NCI-H2107 (cell line): ENCODE measurements around the gene ZGLP1.

Source experiments
- DNase-seq: peaks from one replicate; lab custom pipeline; 2025; lab: John Stamatoyannopoulos, UW

The ZGLP1 gene

DNA sequence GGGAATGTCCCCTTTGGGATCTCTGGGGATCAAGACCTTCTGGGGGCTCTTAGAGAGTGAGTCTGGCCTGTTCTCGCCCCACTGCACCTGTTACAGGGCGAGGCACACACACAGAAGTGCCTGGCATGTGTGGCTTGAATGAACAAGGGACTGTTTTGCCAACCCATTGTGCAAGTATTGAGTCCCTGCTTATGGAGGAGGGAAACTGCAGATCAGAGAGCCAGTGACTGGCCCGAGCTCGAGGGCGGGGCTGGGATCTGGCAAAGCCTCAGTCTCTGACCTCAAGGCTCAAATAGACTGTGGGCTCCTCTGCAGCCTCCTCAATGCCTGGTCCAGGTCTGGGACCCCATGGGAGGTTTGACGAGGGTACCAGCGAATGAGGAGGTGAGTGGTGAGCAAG is 18.2 kb upstream of the ZGLP1 start:
- no peak for DNase-seq

DNA sequence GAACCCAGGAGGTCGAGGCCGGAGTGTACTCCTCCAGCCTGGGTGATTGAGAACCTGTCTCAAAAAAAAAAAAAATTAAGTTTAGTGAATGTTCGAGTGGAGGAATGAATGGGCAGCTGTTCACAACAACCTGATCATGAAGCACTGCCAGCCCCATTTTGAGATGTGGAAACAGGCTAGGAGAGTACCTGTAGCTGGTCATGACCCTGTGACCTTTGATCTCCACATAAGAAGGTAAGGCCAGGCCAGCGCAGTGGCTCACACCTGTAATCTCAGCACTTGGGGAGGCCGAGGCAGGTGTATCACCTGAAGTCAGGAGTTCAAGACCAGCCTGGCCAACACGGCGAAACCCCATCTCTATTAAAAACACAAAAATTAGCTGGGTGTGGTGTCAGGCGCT is 16.1 kb upstream of the ZGLP1 start:
- no peak for DNase-seq

DNA sequence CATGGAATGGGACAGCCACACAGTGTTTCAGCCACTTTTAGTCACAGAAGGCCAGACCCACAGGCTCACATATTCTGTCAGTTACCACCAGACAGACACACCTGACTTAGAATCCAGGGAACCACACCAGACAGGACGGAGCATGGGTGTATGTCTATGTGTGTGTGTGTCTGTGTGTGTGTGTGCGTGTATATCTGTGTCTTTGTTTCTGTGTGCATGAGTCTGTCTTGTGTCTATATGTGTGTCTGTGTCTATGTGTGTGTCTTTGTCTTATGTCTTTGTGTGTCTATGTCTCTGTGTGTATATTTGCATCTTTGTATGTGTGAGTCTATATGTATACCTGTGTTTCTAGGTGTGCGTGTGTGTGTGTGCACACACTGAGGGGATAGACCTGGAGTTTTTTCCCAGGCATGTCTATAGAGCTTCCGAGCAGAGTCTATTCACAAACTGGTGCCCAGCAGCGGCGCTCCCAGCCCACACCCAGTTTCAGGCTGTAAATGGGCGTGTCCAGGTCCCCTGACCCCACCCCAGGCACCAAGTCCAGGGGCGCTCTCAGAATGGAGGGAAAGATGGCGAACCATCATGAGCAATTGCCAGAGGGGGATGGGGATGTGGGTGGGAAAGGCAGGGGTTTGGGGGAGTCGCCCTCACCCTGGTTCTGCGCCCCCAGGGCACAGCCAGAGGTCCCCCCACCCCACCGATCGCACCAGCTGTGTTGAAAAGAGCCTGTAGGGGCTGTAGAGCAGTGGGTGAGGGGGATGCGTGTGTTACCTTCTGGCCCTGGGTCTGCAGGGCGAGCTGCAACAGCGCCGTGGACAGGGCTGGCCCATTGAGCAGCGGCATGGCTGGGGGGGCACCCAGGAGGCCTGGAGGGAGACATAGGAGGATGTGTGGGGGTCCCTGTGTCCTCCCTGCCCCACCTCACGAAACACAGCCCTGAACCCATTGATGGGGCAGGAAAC is 12.5 kb upstream of the ZGLP1 start:
- no peak for DNase-seq

DNA sequence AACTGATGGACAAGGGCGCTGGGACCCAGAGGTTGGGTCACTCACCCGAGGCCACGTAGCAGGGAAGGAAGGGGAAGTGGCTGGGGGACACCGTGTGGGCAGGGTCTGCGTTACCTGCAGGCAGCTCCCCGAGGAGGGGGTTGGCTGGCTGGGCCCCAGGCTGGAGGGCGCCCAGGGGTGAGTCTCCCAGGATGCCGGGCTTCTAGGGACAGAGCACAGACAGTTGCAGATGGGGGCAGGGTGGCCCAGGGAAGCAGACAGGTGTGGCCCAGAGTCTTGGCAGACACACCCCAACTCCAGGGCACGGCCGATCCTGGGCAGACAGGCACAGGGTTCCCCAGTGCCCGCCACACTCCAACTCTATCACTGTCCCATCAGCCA is 11.8 kb upstream of the ZGLP1 start:
- DNase-seq: no peak

DNA sequence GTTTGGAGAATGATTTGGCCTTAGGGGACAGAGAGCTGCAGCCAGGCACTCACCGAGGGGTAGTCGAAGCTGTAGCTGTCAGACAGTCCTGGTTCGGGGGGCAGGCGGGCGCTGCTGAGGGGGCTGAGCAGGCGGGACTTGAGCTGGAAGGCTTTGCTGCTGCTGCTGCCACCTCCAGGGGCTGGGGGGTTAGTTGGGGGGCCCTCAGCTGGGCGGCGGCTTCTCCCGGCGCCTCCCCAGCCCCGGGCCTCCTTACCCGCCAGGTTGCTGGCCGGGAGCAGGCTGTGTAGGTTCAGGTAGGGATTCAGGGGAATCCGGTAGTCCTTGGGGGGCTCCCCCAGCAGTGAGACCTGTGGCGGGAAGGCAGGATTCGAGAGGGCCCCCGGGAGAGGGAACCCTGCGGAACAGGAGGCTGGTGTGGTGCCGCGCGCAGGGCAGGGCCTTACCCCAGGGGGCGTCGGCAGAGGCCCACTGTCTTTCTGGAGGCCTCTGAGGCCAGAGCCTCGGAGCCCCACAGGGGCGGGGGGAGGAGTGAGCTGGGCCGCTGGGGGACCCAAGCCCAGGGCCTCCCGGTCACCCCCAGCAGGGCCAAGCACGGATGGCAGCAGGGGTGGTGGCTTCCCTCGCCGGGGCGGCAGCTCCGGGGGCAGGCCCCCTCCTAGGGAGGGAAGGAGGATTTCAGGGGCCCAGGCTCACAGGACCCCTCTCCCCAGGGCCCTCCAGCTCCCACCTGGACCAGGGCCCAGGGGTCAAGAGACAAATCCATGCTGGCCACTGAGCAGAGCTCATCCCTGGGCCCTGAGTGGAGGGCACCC is 11.2 kb upstream of the ZGLP1 start:
- DNase-seq: no peak

DNA sequence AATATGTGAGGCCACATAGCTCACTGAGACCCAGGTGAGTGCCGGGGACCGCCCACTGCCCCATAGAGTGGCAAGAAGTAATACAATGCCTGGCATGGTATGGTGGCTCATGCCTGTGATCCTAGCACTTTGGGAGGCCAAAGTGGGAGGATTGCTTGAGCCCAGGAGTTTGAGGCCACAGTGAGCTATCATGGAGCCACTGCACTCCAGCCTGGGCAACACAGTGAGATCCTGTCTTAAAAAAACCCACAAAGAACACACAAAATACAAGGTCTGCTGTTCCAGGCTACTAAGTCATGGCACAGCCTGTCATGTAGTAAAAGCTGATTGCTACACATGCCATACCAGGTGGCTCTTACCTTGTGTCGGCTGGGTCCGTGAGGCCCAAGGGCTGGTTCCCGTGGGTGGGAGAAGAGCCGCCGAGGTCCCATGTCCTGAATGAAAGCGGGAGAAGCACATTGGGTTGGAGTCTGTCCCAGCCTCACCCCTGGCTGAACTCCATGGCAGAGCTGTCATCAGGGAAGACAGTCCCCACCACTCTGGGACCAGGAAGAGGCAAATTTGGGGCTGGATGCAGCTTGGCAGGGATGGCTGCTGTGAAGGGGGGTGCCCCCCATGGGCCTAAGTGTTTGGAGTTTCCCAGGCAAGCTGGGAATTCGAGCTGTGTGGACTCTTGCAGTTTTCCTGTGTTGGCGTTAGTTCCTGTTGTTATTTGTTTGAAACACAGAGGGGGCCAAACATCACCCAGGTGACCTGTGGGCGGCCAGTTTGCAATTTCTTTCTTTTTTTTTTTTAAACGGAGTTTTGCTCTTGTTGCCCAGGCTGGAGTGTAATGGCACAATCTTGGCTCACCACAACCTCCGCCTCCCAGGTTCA is 9.4 kb upstream of the ZGLP1 start:
- DNase-seq: no peak

DNA sequence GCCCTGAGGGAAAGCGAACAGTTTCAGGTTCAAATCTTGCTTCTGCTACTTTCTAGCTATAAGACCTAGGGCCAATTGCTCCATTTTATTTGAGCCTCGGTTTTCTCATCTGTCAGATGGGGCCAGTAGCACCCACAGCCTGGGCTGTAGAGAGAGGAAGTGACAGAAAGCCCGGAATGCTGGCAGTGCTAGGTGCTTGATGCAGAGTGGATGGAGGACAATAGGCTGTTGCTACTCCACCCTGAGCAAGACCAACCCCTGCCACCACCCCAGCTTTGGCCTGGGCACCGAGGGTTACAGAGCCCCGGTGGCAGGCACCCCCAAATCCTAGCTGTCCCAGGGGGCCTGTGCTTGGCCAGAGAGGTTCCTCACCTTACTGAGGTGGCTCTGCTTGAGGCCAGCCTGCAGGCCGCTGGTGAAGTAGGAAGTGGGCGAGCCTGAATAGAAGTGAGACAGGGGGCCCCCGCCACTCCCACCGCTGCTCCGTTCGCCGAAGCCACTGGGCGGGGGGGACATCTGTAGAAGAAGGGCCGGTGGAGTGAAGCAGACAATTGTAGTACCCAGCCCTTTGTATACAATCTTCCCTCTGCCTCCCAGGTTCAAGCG is 8.3 kb upstream of the ZGLP1 start:
- DNase-seq: no peak

DNA sequence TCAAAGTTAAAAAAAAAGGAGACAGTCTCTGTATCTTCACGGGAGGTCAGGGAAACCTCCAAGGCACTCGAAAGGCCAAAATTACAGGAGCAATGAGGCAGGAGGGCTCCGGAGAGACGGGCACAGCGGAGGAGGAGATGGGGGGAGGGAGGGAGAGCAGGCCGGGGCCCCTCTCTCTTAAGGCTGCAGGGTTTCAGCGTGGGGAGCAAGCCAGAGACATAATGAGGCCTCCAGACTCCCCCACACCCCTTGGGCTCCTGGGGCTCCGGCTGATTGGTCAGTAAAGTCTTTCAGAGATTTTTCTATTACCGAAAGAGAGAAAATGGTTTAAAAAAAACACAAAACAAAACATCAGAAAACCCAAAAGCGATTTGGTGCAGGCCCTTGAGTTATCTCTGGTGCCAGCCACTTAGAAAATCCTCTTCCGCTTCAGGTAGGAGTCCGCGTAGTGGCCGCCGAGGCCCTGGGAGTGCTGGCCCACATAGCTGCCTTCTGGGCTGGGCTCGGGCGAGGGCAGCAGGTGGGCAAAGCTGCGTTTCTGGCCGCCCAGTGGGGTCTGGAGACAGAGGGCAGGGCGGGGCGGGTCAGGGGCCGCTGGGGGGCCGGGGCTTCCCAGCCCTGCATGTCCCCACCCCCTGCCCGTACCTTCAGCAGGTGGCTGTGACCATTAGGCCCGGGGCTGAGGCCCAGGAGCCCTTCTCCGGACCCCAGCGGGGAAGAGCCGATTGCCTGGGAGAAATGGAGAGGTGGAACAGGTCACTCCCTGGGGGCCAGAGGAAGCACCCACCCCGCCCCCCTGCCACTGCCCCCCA is 7.6 kb upstream of the ZGLP1 start:
- no peak for DNase-seq

DNA sequence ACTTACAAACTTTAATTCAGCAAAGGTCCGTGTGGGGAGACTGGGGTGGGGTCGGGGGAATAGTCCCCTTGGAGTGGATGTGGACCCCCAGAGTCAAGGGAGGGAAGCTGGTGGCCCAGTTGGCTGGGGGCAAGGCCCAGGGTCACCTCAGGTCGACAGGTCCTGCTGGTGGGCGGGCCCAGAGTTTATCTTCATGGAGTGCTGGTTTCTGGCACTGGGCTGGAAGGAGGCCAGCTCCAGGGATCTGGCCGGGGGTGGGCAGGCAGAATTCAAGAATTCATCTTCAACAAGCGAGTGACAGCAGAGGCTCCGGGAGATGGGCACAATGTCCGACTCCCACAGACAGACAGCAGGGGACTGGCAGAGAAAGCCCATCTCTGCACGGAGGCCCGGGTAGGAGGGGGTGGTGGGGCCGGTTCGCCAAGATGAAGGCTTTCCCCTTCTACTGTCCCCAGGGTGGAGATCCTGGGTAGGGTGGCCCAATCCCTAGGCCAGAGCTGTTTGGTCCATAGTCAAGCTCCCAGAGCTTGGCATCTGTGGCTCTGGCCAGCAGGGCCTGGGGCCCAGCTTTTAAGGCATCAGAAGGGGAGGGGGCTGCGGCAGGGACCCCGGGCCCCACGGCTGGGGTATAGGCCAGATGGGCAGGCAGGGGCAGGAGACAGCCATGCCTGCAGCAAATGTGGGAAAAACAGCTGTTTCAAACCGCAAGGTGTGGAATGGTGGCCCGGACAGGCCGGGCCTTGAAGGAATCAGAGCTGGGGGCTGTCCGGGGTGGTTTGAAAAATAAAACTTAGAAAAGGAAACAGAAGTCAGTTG is 6.8 kb upstream of the ZGLP1 start:
- no peak for DNase-seq

DNA sequence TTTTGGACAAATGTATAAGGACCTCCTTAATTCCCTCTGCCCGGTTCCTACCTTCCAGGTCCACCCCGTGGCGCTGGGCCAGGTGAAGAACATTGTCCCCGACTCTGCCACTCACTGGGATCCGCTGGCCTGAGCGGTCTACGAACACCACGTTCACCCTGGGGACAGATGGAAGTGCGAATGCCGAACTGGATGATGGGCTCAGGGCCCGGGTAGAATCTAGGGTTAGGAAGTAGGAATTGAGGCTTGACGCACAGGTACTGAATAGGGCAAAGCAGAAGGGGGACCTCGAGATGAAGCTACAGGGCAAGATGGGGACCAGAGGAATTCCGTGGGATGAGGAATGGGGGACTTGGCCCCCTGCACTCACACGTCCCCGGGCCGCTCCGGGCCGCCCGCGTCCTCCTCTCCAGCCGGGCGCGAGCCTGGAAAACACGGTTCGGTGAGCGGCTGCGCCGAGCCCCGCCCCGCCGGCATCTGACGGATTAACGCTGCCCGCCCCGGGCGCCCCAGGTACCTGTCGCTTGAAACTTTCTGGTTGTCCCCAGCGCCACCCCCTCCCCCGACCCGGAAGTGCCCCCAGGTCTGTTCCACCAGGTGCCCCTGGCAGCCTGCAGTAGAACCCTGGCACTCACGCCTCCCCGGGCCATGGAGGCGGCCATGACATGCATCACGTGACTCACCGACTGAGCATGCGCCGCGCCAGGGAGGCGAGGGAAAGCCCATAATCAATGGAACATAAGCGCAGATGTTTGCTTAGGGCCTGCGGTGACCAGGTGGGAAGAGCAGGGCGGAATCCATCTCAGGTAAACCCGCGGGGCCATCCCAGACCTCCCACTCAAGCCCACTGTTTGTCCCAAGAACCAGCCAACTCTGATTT is 6.0 kb upstream of the ZGLP1 start, which contains the start of gene FDX2:
Gene FDX2, minus strand, starts transcription at position 681 of the 880 bp plus-strand sequence. Its CDS starts 19 bp downstream, at position 662.
- DNase-seq: peak; percentile 74

DNA sequence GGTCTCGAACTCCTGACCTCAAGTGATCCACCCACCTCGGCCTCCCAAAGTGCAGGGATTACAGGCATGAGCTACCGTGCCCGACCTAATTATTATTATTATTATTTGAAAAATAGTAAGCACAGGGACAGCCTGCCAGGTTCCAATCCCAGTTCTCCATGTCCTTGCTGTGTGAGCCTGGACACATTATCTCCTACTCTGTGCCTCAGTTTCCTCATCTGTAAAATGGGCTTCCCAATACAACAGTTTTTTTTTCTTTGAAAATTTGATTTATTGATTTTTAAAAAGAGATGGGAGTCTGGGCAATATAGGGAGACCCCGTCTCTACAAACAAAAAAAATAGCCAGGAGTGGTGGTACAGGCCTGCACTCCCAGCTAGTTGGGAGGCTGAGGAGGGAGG is 3.3 kb downstream of the ZGLP1 start:
- no peak for DNase-seq

DNA sequence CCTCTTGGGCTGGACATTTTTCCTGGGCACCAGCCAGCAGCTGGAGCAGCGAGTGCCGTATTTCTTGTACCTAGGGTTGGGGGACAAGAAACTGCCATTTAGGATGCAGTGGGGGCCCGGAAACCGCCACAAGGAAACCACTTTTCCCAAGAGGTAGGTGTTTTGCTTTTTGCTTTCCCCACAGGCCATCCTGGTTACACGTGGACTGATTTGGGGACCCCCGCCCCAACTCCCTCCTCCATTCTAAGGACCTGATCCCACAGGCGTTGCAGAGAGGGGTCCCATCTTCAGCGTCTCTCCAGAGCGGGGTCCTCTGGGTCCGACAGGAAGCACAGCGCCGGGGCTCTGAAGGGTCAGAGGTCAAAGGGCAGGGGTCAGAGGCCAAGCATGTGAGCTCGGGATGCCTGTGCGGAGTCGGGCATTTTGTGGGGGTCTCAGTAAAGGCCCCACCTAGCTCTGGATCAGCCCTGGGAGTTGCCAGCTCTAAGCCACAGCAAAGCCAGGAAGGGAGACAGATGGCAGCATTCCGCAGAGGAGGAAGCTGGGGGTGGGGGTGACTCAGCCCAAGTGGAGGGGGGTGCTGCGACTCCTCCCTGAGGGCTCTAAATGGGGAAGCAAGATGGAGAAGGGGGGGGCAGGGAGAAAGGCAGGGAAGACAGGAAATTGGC is 4.3 kb downstream of the ZGLP1 start:
- DNase-seq: no peak

DNA sequence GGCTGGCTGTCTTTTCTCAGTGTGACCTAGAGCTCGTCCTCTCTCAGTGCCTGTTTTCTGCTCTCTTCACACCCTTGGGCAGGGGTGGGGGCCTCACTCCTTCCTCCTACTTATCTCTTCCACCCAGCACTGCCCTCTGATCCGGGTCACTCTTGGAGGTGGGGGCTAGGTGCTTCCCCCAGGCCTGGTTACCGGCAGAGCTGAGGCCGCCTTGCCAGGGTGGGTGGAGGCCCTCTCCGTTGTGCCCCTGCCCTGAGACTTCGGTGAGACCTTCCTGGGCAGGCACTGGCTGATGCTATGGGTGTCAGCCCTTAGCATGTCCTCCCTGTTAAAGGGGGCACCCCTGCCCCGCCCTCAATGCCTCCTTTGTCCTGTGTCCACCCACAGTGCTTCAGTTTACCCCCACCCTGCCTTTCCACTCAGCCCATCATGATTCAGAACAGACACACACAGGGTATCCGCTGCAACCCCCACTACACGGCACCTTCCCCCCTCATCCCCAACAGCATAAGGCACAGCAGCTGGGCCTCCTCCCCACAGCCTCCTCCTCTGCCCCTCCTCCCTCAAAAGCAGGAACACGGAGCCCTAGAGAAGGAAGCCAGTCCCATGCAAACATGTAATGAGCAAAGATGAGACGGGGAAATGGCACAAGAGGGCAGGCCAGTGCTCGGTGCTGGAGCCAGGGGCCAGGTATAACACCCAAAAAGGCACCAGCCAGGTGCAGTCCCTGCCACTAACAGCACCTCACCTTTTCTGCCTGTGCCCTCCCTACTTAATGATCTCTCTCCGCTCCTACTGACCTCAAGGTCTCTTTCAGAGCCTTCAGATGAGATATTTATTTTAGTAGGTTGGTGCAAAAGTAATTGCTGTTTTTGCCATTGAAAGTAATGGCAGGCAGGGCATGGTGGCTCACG is 9.8 kb downstream of the ZGLP1 start:
- DNase-seq: no peak

DNA sequence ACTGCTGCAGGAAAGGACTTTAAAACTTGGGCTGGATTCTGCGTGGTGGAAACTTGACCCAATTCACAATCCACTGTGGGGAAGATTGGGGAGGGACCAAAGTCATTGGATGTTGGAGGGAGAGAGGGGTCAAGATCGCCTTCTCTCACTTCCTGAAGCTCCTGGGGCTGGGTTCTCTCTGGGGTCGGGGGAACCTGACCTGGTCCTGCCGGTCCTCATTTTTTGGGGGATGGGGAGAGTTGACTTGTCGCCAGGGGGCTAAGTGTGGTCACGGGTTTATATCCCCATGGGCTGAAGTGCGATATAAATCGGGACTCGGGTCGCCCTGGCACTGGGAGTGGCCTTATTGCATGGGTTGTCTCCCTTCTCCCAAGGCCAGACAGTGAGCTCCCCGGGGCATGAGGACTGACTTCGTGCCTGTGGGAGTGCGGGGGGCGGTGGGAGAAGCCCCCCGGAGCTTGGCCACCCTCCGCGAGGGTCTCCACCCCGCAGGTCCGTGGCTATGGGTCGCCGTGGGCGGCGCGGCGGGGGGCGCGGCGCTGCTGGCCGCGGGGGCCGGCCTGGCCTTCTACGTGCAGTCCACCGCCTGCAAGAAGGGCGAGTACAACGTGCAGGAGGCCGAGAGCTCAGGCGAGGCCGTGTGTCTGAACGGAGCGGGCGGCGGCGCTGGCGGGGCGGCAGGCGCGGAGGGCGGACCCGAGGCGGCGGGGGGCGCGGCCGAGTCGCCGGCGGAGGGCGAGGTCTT is 13.6 kb downstream of the ZGLP1 start:
- no peak for DNase-seq

DNA sequence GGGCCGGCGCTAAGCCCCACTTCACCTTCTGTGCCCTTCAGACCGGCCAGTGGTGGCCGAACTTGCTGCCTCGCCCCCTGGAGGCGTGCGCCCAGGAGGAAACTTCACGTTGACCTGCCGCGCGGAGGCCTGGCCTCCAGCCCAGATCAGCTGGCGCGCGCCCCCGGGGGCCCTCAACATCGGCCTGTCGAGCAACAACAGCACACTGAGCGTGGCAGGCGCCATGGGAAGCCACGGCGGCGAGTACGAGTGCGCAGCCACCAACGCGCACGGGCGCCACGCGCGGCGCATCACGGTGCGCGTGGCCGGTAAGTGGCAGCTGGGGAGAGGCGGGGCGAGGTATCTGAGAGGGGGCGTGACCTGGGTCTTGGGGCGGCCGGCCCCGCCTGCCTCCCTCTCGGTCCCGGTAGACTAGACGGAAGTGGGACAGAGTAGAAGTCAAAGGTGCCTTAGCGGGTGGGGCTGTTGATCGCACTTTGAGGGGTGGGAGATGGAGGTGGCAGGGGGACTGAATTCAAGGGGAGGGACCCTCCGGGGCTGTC is 14.2 kb downstream of the ZGLP1 start:
- no peak for DNase-seq

DNA sequence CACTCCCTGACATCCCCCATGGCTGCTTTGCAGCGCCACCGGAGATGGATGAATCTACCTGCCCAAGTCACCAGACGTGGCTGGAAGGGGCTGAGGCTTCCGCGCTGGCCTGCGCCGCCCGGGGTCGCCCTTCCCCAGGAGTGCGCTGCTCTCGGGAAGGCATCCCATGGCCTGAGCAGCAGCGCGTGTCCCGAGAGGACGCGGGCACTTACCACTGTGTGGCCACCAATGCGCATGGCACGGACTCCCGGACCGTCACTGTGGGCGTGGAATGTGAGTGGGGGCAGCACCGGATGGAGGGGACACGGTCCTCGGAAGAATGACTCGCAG is 15.3 kb downstream of the ZGLP1 start:
- no peak for DNase-seq
